Gastrocnemius medialis (tissue), 4 donors: ENCODE results near the gene BBS2. TPM values are rescaled to one million over a fixed set of nuclear protein-coding genes. Genes with fewer than 3 reads are reported as not detected.

Source experiments
- ATAC-seq, 2 donors: fragments of 150-250 bp; one replicate each; pipeline ENCODE4 v1.9.1; 2016
- DNase-seq, 2 donors: peaks; one replicate each; pipeline ENCODE4 v3.0.0-alpha.2; 2019
- H3K27ac ChIP-seq, 4 donors: fragments of 200-600 bp; sonication (generic); 1 replicate in 1 of 4; 2 replicates in 3 of 4; pipeline ENCODE4 v1.5.1; 2016 to 2018; ENCODE audit warnings: mild to moderate bottlenecking in 2 of 4, moderate library complexity in 1 of 4
- H3K27me3 ChIP-seq, 3 donors: fragments of 200-600 bp; sonication (generic) in 2 of 3; 1 replicate in 1 of 3; 2 replicates in 2 of 3; pipeline versions ENCODE4 v1.5.1 to v1.6.0; 2016 to 2019; ENCODE audit warnings: mild to moderate bottlenecking in 1 of 3, moderate library complexity in 1 of 3
- H3K36me3 ChIP-seq, 2 donors: fragments of 200-600 bp; sonication (generic) in 1 of 2; one replicate each; pipeline ENCODE4 v1.5.1; 2017 to 2018
- H3K4me1 ChIP-seq, 2 donors: fragments of 200-600 bp; sonication (generic) in 1 of 2; one replicate each; pipeline ENCODE4 v1.5.1; 2016 to 2017; ENCODE audit warnings: mild to moderate bottlenecking in 2 of 2
- H3K4me3 ChIP-seq, 4 donors: fragments of 200-600 bp; sonication (generic) in 3 of 4; 1 replicate in 1 of 4; 2 replicates in 3 of 4; pipeline ENCODE4 v1.5.1; 2016 to 2019; ENCODE audit warnings: mild to moderate bottlenecking in 2 of 4
- H3K9me3 ChIP-seq, 3 donors: fragments of 200-600 bp; sonication (generic) in 2 of 3; 1 replicate in 1 of 3; 2 replicates in 2 of 3; pipeline ENCODE4 v1.5.1; 2016 to 2019
- CTCF ChIP-seq, 5 experiments: fragments of 450-650 bp in 3 of 5; fragments of 200-600 bp in 2 of 5; sonication (generic) in 2 of 5; IDR thresholded peaks in 4 of 5; conservative IDR thresholded peaks in 1 of 5; 1 replicate in 4 of 5; 2 replicates in 1 of 5; pipeline ENCODE4 v1.5.1; 2016 to 2019; ENCODE audit warnings: antibody characterized with exemption in 5 of 5, mild to moderate bottlenecking in 3 of 5, moderate library complexity in 3 of 5
- POLR2A ChIP-seq, 2 donors: fragments of 450-650 bp; IDR thresholded peaks; one replicate each; pipeline ENCODE4 v1.6.1; 2017; ENCODE audit warnings: antibody characterized with exemption in 2 of 2, mild to moderate bottlenecking in 2 of 2, moderate library complexity in 2 of 2
- in situ Hi-C, 4 donors: fragments of 200-750 bp; cut with MboI; loops; one replicate each; pipeline versions ENCODE4 v1.15.0 to v1.8.0; 2017; ENCODE audit warnings: low sequenced_read_pairs in 4 of 4
- intact Hi-C: fragments of 100-400 bp; cut with DNase I; formaldehyde crosslinking; loops from one replicate; pipeline ENCODE4 v1.15.1; 2023; ENCODE audit warnings: low total_unique reads
- total RNA-seq, 4 donors: library from RNA; depleted of rRNA; stranded (reverse); fragments of >200 nt; gene quantifications; one replicate each; pipeline versions ENCODE4 v1.1.0 to v1.2.3, GENCODE V29; 2016

BBS2 gene
- total RNA-seq, 4 donors from 2014 or later: 25.2 to 52.0 (median 28.6) TPM

- ATAC-seq (no peak), DNase-seq (no peak)
- intact Hi-C loops: loop anchor here (5.0 to 10.0 kb wide), 2 partner anchors 90 to 423 kb away; partner anchors contain the start of gene HERPUD1
- Histone ChIP-seq H3K4me3 (no peak overlapping the region), H3K9me3 (no peaks in the 10 kb centered on the region), H3K27ac (no peak overlapping the region), H3K4me1 (peaks cover 25 to 45% of the 10 kb centered on the region in 2 donors), H3K36me3 (peaks cover 0 to 29% of the 10 kb centered on the region in 2 donors), H3K27me3 (no peaks in the 10 kb centered on the region)
- TF ChIP-seq CTCF (IDR thresholded peaks at IDR 0.05 in 4 of 5, conservative IDR thresholded peaks at IDR 0.05 in 1 of 5) (no peak), POLR2A (IDR thresholded peaks at IDR 0.05) (no peak)
- in situ Hi-C loops: loop anchor here in 1 of 4 donors (10.0 kb wide), 2 partner anchors 93 to 193 kb away; partner anchors contain the start of gene MT2A
These were observed 7.8 kb downstream of the BBS2 start for GRCh38 chr16:56512025-56512424.

DNA sequence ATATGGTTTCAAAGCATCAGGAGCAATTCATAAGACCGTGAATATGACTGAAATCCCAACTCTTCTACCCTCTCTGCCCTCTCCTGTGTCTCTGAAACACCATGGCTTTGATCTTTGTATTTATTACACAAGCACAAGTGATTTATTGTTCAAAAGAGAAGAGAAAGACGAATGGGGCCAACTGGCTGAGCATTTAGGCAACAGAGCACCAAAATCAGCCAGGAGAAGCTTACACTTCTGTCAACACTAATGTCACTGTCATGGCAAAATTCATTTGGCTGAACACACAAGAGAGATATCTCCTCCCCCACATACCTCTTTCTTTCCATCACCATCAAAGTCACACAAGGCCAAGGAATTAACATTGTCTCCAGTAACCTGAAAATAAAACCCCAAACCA, 9.3 kb downstream of the BBS2 start:
- Histone ChIP-seq H3K4me3 (no peak overlapping the region), H3K27me3 (no peaks in the 10 kb centered on the region), H3K27ac (peak overlapping the region in 3 of 4 donors; percentile 8 to 67 (median 31)), H3K9me3 (no peaks in the 10 kb centered on the region), H3K36me3 (peaks cover 0 to 38% of the 10 kb centered on the region in 2 donors), H3K4me1 (peaks cover 13 to 37% of the 10 kb centered on the region in 2 donors)
- peak; percentile 60 to 62 for ATAC-seq
- no peak for DNase-seq
- intact Hi-C loops: loop anchor here (5.0 to 10.0 kb wide), 2 partner anchors 92 to 424 kb away; partner anchors contain the start of gene HERPUD1
- in situ Hi-C loops: loop anchor here in 1 of 4 donors (10.0 kb wide), 2 partner anchors 94 to 194 kb away; partner anchors contain the start of gene MT2A
- TF ChIP-seq POLR2A (IDR thresholded peaks at IDR 0.05) (no peak), CTCF (IDR thresholded peaks at IDR 0.05 in 4 of 5, conservative IDR thresholded peaks at IDR 0.05 in 1 of 5) (no peak)

DNA sequence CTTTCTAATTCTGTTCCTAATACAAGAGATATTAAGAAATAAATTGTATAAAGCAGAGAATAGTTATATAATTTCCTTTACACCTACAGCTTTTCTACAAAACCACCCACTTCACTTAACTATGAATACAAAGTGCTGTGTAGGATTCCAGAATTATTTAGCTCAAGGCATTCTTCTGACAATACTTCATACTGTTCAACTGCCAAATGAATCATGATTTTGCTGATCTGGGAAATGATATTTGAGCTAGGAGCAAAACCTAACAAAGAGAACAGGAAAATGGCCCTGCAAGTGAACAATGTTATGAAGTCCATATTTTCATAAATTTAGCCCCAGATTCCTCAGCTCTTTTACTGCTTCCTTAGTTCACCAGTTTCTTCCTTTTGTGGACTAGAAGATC, 12.9 kb downstream of the BBS2 start:
- DNase-seq (no peak), ATAC-seq (no peak)
- in situ Hi-C loops (no loop called here), intact Hi-C loops (no loop called here)
- H3K36me3 ChIP-seq: peaks cover 0 to 62% of the 10 kb centered on the region in 2 donors
- peaks cover 0 to 25% of the 10 kb centered on the region in 2 donors for H3K4me1 ChIP-seq
- no peaks in the 10 kb centered on the region for H3K27me3 ChIP-seq
- no peak for TF ChIP-seq CTCF (IDR thresholded peaks at IDR 0.05 in 4 of 5, conservative IDR thresholded peaks at IDR 0.05 in 1 of 5)
- H3K9me3 ChIP-seq: no peaks in the 10 kb centered on the region
- no peak overlapping the region for H3K4me3 ChIP-seq
- no peak overlapping the region for H3K27ac ChIP-seq

- no peak overlapping the region for H3K27ac ChIP-seq
- H3K4me3 ChIP-seq: no peak overlapping the region
- H3K27me3 ChIP-seq: no peaks in the 10 kb centered on the region
- H3K36me3 ChIP-seq: peaks cover 0 to 77% of the 10 kb centered on the region in 2 donors
- peaks cover 0 to 12% of the 10 kb centered on the region in 2 donors for H3K4me1 ChIP-seq
- ATAC-seq (no peak), DNase-seq (no peak)
- intact Hi-C loops: no loop called here
- in situ Hi-C loops: no loop called here
- no peaks in the 10 kb centered on the region for H3K9me3 ChIP-seq
- TF ChIP-seq CTCF (IDR thresholded peaks at IDR 0.05 in 4 of 5, conservative IDR thresholded peaks at IDR 0.05 in 1 of 5) (no peak), POLR2A (IDR thresholded peaks at IDR 0.05) (no peak)
These were observed 14.6 kb downstream of the BBS2 start for GRCh38 chr16:56505181-56505580.

DNA sequence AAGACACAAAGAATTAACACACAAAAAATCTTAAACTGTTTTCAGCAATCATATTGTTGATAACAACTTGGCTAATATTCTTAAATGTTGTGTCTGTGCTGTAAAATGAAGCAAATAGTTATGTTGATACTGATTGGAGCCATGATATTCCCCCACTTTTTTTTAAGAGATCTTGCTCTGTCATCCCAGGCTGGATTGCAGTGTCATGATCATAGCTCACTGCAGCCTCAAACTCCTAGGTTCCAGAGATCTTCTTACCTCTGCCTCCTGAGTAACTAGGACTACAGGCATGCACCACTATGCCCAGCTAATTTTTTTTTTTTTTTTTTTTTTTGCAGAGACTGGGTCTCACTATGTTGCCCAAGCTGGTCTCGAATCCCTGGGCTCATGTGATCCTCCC, 26.0 kb downstream of the BBS2 start:
- DNase-seq (no peak), ATAC-seq (no peak)
- H3K36me3 ChIP-seq: peaks cover 3 to 26% of the 10 kb centered on the region in 2 donors
- in situ Hi-C loops (no loop called here), intact Hi-C loops (no loop called here)
- no peaks in the 10 kb centered on the region for H3K27me3 ChIP-seq
- no peak overlapping the region for H3K4me3 ChIP-seq
- no peaks in the 10 kb centered on the region for H3K9me3 ChIP-seq
- H3K27ac ChIP-seq: peak overlapping the region in 1 of 4 donors; percentile 21
- H3K4me1 ChIP-seq: no peaks in the 10 kb centered on the region
- TF ChIP-seq POLR2A (IDR thresholded peaks at IDR 0.05) (no peak), CTCF (IDR thresholded peaks at IDR 0.05 in 4 of 5, conservative IDR thresholded peaks at IDR 0.05 in 1 of 5) (no peak)
